Left lobe of liver (tissue), 2 donors: ENCODE results near the gene MT1E. TPM values are rescaled to one million over a fixed set of nuclear protein-coding genes. Genes with fewer than 3 reads are reported as not detected.
"Not testable (repeated sequence)": the region's sequence is repeated elsewhere in the genome, so short reads cannot be mapped to it uniquely, and the experiment has no call there.

Experiments used
- ATAC-seq: fragments of 200-7000 bp; cut with Tn5 transposase; one replicate; pipeline ENCODE4 v1.9.1; 2020; ENCODE audit warnings: mild to moderate bottlenecking, moderate library complexity
- DNase-seq: peaks from one replicate; pipeline ENCODE4 v3.0.0-alpha.2; 2020; ENCODE audit warnings: low spot score
- total RNA-seq: library from RNA; stranded (reverse); gene quantifications from one replicate; pipeline ENCODE4 v1.2.1, GENCODE V29; 2021
- donor health status: DM: no; HTN: no; CAD: no; lungs with moderate emphysema.
- donor health status: DM: no; HTN: yes; CAD: no.

MT1E gene
- total RNA-seq, 1 donor from 2014 or later: 1,576 TPM

- peak; percentile 3 for ATAC-seq
- no peak for DNase-seq
Observed at GRCh38 chr16:56606476-56607108, 19.0 kb upstream of the MT1E start.

GRCh38 chr16:56607109-56607618, 18.4 kb upstream of the MT1E start:
- ATAC-seq (peak; percentile 4), DNase-seq (peak; percentile 81)

GRCh38 chr16:56607675-56608042, 17.9 kb upstream of the MT1E start:
- ATAC-seq: no peak
- DNase-seq: no peak

- peak; percentile 65 for ATAC-seq
- peak; percentile 98 for DNase-seq
Observed at GRCh38 chr16:56608043-56608875, 17.3 kb upstream of the MT1E start, which contains the start of gene MT2A. Gene MT2A (plus strand): TSS chr16:56608584. CDS start chr16:56608656, 72 bp downstream.

- peak; percentile 1 for ATAC-seq
- no peak for DNase-seq
Observed at GRCh38 chr16:56608876-56609462, 16.6 kb upstream of the MT1E start.

GRCh38 chr16:56609463-56609921, 16.1 kb upstream of the MT1E start:
- DNase-seq: peak; percentile 81

GRCh38 chr16:56610017-56610608, 15.5 kb upstream of the MT1E start:
- peak; percentile 79 for DNase-seq
- ATAC-seq: peak; percentile 24

More at GRCh38 chr16:56609463-56609921, 16.1 kb upstream of the MT1E start:
- ATAC-seq: peak; percentile 9

- DNase-seq (peak; percentile 59), ATAC-seq (peak; percentile 3)
Observed at GRCh38 chr16:56610609-56611111, 14.9 kb upstream of the MT1E start.

- peak; percentile 96 for DNase-seq
- peak; percentile 45 for ATAC-seq
Observed at GRCh38 chr16:56611281-56611833, 14.2 kb upstream of the MT1E start.

GRCh38 chr16:56613706-56614105, 11.9 kb upstream of the MT1E start:
- ATAC-seq: no peak
- no peak for DNase-seq

- DNase-seq (no peak), ATAC-seq (no peak)
Observed at GRCh38 chr16:56614549-56614991, 11.0 kb upstream of the MT1E start.

- ATAC-seq (no peak), DNase-seq (no peak)
Observed at GRCh38 chr16:56615353-56615752, 10.2 kb upstream of the MT1E start.

- no peak for DNase-seq
- ATAC-seq: peak; percentile 51
Observed at GRCh38 chr16:56616608-56617211, 8.9 kb upstream of the MT1E start.

- ATAC-seq (peak; percentile 97), DNase-seq (peak; percentile 95)
Observed at GRCh38 chr16:56617212-56618085, 8.1 kb upstream of the MT1E start.

- no peak for ATAC-seq
- no peak for DNase-seq
Observed at GRCh38 chr16:56618138-56618537, 7.4 kb upstream of the MT1E start.

- DNase-seq: no peak
- ATAC-seq: no peak
Observed at GRCh38 chr16:56620339-56620897, 5.2 kb upstream of the MT1E start.

- DNase-seq, ATAC-seq: not testable (repeated sequence)
Observed at GRCh38 chr16:56621665-56622445, 3.7 kb upstream of the MT1E start.

- not testable (repeated sequence) for DNase-seq, ATAC-seq
Observed at GRCh38 chr16:56623184-56623583, 2.4 kb upstream of the MT1E start.
